AG09319 (cell line): ENCODE results near the gene ESR1.
"Not testable (repeated sequence)": the region's sequence is repeated elsewhere in the genome, so short reads cannot be mapped to it uniquely, and the experiment has no call there.

Experiments used
- DNase-seq: peaks from one replicate; pipeline ENCODE4 v3.0.0-alpha.2; 2010; ENCODE audit warnings: low read depth; ENCODE audit errors: extremely low read depth
- TF ChIP-seq, protein P1 (sequence below): IDR thresholded peaks from 2 replicates; pipeline ENCODE4 v1.5.1; 2011; ENCODE audit warnings: low read depth, mild to moderate bottlenecking, inconsistent platforms, low read length, moderate library complexity

Gene ESR1

DNA sequence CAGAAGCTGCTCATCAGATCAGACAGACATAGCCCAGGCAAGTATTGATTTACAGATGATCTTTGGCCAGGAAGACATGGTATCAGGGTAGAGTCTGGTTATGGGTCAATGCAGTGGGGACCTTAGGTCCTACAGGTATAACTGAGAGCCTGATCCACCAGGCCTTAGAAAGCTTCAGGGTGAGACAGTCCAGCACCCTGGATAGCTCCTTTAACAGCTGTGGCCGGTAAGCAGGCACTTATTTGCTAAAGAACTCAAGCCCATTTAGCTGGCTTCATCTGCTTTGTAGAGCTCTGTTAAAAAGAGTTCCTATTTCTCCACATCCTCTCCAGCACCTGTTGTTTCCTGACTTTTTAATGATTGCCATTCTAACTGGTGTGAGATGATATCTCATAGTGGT, 39.6 kb downstream of the ESR1 start:
- TF ChIP-seq, protein P1, sequence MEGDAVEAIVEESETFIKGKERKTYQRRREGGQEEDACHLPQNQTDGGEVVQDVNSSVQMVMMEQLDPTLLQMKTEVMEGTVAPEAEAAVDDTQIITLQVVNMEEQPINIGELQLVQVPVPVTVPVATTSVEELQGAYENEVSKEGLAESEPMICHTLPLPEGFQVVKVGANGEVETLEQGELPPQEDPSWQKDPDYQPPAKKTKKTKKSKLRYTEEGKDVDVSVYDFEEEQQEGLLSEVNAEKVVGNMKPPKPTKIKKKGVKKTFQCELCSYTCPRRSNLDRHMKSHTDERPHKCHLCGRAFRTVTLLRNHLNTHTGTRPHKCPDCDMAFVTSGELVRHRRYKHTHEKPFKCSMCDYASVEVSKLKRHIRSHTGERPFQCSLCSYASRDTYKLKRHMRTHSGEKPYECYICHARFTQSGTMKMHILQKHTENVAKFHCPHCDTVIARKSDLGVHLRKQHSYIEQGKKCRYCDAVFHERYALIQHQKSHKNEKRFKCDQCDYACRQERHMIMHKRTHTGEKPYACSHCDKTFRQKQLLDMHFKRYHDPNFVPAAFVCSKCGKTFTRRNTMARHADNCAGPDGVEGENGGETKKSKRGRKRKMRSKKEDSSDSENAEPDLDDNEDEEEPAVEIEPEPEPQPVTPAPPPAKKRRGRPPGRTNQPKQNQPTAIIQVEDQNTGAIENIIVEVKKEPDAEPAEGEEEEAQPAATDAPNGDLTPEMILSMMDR: no peak
- no peak for DNase-seq

DNA sequence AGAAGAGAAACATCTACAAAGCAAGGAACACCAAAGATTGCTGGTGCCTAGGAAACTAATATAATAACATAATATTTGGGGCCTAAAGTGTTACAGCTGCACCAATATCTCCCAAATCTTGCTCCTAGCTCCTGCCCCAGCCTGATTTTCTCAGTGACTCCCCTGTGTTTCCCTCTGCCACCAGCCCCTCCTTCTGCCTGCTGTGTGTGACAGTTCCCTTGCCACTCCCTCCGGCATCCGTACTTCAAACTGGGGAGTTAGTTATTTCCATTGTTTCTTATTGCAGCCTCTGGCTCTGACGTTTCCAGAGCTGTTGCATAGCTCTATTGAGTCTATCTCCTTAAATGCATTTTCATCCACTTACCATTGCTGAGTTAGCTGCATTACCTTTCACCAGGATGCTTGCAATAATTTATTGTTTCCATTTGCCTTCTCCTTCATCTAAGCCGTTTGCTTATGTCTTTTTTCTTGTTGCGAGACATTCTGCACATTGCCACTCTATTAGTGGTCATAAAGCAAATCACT, 43.1 kb downstream of the ESR1 start:
- TF ChIP-seq, protein P1: no peak
- DNase-seq: no peak

DNA sequence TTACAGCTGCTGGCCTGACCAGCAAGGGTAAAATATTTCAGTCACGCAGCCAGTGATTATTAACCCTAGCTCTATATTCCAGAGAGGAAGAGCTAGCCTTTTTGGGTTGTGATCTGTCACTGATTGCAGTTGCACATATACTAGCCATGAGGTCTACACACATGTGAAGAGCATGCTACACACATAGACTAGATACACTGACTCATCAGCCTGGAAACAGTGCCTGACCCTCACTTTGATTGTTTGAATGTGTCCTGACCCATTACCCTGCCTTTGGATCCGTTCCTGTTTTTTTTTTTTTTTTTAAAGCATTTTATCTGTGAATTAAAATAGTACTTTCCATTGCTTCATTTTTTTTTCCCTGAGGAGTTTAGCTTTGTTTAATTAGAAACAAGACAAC, 50.8 kb downstream of the ESR1 start:
- no peak for DNase-seq
- TF ChIP-seq, protein P1: no peak

DNA sequence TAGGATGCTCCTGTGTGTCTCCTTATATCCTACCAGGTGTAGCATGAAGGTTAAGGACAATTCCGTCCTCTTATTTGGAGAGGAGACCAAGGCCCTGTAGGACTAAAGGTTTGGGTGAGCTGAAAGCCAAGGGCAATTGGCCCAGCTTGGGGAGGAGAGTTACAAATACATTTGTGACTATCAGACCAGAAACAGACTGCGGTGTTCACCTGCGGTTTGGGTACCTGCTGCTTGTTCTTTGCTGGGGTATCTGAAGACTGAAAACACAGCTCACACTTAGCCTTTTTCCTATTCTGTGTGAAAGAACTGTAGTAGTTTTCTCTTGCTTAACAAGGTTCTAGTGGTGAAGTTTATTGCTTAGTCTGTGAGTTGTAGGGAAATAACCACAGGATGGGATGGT, 55.0 kb downstream of the ESR1 start:
- no peak for DNase-seq
- TF ChIP-seq, protein P1: no peak

DNA sequence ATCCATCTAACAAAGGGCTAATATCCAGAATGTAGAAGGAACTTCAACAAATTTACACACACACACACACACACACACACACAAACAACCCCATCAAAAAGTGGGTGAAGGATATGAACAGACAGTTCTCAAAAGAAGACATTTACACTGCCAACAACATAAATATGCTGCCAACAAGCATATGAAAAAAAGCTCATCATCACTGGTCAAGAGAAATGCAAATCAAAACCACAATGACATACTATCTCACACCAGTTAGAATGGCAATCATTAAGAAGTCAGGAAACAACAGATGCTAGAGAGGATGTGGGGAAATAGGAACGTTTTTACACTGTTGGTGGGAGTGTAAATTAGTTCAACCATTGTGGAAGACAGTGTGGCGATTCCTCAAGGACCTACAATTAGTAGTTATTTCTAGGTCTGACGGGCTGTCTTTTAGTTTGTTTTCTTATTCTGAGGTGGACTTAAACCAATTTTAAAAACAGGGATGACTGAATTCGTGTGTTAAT, 59.9 kb downstream of the ESR1 start:
- DNase-seq: not testable (repeated sequence)

DNA sequence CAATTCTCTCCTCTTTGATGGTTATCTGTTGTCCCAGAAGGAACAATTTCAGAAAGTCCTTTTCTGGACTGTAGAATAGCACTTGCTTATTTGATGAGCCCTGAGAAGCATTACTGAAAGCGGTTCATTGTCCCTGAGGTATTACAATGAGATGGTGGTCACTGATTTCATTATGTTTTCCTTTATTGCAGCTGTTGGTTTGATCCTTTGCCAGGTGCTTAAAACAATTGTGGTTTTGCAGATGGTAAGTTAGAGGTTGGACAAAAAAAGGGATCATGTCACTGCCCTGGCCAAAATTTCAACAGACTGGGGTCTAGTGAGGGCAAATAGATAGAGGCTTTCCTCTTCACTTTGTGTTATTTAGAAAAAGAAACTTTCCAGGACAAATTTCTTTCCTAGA, 61.9 kb downstream of the ESR1 start:
- TF ChIP-seq, protein P1: no peak
- no peak for DNase-seq

DNA sequence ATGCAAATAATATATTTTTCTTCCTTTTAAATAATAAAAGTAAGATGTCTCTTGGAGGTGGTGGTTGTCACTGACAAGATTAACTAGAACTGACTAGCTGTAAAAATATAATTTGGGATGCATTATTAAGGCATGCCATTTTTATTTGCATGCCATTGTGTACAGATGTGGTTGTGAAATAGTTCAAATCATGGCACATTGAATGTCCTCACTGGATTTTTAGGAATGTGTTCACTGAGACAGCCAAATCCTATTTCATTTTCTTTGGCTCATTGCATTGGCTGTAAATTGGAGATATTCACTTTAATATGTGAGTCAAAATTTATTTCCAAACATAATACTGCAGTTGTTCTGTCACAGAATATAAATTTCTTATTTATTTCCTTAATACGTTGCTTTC, 62.3 kb downstream of the ESR1 start:
- TF ChIP-seq, protein P1: no peak
- no peak for DNase-seq

DNA sequence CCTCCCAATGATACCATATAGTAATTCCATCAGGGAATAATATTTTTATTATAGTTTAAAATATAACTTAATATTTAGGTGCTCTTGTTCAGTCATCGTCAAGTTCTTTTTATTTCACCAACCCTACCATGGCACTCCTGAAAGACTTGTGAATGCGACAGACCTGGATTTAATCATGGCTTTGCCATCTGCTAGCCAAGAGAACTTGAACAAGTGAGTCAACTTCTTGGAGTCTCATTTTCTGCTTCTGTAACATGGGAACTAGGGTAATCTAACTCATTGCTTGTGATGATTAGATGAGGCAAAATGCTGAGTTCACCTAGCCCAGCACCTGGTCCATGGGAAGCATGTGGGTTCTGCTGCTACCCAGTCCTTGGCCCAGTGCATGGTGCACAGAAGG, 62.9 kb downstream of the ESR1 start:
- DNase-seq: no peak
- TF ChIP-seq, protein P1: no peak
